Stimulated activated CD4-positive, alpha-beta T cell treated with anti-CD3 and anti-CD28 coated beads, Interleukin-12 subunit alpha, Interleukin-12 subunit beta, amount 100 ng/mL, for 4 hours (primary cell): Measurements from ENCODE around the gene KCNB1.

ENCODE experiments used
- DNase-seq: peaks from one replicate; pipeline ENCODE4 v3.0.0-alpha.2; 2020

The KCNB1 gene

GRCh38 chr20:49406666-49407065 lies 75.8 kb downstream of the KCNB1 start:
- DNase-seq: no peak

DNA sequence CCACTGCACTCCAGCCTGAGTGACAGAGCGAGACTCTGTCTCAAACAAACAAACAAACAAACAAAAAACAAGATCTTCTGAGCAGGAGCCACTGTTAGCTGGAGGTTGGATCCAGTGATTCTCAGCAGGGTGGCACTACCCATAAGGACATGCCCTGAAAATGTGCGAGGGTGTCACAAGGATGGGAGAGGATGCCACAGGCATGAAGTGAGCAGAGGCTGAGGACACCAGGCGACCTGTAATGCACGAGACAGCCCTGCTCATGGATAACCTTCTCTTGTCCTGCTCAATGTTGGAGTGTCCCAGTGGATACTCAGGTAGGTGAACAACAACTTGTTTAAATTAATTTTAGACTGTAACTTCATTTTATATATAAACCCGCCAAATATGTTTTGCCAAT lies 76.8 kb downstream of the KCNB1 start:
- no peak for DNase-seq

DNA sequence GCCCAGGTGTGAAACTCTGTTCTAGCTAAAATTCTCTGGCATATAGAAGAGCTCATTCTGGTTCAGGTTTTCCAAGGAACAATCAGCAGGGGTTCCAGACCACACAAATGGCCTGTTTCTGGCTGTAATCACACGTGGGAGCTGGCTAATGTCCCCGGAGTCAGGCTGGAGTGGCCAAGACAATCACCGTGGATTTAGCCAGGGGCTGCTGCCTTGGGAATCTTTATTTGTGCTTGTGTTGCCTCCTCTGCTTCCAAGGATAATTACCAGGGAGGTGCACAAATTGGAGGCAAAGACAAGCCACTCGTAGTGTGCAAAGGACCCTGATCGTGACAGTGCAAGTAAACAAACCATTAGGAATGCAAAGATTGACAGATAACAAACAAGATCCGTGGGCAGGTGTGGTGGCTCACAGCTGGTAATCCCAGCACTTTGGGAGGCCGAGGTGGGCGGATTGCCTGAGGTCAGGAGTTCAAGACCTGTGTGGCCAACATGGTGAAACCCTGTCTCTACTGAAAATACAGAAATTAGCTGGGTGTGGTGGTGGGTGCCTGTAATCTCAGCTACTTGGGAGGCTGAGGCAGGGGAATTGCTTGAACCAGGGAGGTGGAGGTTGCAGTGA lies 77.3 kb downstream of the KCNB1 start:
- no peak for DNase-seq

- no peak for DNase-seq
These were observed 78.0 kb downstream of the KCNB1 start for GRCh38 chr20:49404461-49404860.

DNA sequence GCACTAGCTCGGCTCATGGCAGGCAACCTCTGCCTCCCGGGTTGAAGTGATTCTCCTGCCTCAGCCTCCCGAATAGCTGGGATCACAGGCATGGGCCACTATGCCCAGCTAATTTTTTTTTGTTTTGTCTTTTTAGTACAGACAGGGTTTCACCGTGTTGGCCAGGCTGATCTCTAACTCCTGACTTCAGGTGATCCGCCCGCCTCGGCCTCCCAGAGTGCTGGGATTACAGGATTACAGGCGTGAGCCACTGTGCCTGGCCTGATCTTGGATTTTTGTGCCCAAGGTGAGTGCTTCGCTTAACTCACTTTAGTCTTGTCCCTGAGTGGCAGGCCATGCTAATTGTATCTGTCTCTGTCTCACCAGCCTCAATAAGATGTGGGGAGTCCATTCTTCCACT lies 78.6 kb downstream of the KCNB1 start:
- DNase-seq: no peak

DNA sequence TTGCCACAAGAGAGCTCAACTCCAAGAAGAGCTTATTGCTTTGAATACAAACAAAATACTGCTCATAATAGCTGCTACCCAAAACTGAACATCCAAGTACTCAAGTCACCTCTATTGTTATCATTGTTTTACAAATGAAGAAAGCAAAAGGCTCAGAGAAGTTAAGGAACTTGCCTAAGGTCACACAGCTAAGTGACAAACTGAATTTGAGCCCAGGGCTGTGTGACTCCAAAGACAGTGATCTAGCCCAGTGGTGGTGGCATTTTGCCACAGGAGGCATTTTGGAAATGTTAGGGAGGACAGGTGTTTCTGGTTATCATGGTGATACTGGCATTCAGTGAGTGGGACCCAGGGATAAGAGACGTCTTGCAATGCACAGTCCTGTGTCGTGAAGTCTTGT lies 79.5 kb downstream of the KCNB1 start:
- no peak for DNase-seq

DNA sequence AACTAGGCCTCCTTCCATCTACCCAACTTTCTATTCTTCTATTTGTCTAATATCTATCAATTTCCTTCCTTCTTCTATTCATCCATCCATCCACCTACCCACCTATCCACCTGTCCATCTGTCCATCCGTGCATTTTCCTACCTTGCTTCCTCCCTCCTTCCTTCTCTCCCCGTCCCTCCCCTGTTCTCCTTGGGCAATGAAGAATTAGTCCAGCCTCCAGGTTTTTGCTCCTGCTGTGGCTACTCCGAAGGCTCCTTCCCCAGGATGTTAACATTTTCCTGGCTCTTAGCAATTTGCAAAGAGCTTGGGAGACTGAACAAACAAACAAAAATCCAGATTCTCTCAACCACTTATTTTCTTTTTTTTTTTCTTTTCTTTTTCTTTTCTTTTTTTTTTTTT lies 81.6 kb downstream of the KCNB1 start:
- DNase-seq: no peak

DNA sequence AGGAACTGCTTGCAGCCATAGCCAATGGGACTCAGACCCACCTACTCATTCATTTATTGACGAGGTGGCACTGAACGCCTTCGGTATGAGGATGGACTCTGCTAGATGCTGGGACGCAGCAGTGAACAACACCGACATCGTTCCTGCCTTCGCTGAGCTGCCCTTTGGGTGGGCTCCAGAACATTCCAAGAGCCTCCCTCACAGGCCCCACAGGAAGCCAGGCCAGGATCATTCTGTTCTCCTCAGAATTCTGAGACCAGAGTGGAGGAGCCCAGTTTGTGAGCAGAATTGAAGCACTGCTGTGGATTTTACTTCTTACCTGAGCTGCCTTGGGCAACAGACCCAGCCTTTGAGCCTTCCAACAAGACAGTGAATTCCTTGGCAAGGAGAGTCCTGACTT lies 82.1 kb downstream of the KCNB1 start:
- DNase-seq: no peak

GRCh38 chr20:49399329-49399728 lies 83.1 kb downstream of the KCNB1 start:
- DNase-seq: no peak

DNA sequence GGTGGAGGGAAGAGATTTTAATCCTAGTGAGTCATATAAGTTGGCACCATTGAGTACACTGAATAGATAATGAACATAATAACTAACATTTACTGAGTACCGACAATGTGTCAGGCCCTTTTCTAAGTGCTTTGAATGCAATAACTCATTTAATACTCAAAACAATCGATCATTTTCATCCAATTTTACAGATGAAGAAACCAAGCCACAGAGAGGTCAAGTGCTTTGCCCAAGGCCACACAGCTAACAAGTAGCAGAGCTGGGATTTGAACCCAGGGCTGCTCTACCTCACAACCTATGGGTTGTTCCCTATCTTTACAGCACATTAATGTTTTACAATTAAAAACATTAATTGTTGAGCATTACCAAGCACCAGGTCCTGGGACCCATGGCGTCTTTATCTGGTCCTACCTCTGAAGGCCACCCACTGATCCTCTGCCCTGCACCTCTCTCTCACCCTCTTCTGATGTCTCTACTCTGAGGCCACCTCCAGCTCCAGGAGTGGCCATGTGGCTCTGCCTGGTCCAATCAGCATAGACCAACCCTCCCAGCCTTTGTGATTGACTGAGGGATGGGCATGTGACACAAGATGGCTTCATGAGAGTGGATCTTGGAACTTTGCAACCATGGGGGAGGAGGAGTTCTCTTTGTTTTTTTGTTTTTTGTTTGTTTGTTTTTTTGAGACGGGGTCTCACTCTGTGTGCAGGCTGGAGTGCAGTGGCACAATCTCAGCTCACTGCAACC lies 83.9 kb downstream of the KCNB1 start:
- no peak for DNase-seq

- DNase-seq: no peak
These were observed 84.9 kb downstream of the KCNB1 start for GRCh38 chr20:49397525-49397924.

- no peak for DNase-seq
These were observed 86.2 kb downstream of the KCNB1 start for GRCh38 chr20:49396230-49396629.

DNA sequence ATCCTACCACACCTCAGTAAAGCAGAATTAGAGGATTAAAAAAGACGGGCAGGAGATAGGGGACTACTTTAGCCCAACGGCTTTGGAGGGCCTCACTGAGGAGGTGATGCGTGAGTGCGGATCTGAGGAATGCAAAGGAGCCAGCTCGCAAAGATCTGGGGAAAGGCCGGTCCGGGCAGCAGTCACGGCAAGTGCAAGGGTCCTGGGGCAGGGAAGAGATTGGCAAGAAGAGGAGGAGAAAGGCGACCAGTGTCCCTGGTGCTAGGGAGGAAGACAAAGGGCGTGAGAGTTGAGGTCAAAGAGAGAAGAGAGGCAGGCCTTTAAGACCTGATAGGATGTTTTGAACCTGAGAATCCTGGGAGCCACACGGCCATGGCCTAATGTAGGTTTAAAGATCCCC lies 86.8 kb downstream of the KCNB1 start:
- no peak for DNase-seq

DNA sequence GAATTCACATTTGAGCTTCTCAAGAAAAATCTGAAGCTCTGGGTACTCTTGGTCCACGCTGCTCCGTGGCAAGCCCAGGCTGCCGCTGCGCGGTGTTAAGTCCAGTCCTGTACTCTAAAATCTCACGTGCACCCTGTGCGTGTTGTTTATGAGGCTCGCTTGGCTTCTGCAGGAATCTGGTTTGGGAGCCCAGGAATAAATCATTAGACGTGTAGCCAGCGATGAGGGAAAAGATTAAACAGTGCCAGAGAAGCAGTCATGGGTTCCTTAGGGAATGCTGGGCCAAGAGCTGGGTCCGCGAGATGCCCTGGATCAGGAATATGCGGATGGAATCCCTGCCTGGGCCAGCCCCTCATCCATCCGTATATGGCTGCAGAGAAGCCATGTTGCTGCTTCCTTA lies 87.3 kb downstream of the KCNB1 start:
- no peak for DNase-seq

DNA sequence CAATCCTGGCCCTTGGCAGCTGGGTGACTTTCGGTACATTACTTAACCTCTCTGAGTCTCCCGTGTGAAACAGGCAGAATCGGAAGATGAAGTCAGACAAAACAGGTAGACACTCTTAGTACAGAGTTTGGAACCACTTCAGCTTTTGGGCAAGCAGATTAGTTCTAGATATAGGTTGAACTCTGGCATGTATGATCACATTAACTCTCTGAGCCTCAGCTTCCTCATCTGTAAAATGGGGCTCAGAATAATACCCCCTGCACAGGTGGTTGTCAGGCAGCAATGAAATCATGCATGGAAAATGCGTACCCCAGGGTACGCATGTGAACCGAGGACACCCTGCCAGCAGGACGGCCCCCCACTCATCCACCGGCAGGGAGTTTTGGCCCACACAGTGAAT lies 87.7 kb downstream of the KCNB1 start:
- DNase-seq: no peak

GRCh38 chr20:49394264-49394663 lies 88.2 kb downstream of the KCNB1 start:
- DNase-seq: no peak

- DNase-seq: no peak
These were observed 88.7 kb downstream of the KCNB1 start for GRCh38 chr20:49393803-49394202.

DNA sequence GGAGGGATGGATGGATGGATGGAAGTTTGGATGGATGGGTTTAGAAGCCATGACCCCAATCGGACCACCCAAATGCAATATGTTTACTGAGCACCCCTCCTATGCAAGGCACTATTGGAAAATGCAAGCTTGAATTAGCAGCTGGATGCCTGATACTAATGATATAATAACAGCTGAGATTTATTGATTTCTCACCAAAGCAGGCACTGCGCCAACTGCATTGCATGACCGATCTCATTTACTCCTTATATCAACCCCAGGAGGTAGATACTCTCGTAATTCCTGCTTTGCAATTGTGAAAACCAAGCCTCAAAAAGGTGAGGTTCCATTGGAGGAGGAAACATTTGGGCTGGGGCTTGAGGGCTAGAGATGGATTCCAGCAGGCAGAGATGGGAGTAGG lies 89.7 kb downstream of the KCNB1 start:
- no peak for DNase-seq

DNA sequence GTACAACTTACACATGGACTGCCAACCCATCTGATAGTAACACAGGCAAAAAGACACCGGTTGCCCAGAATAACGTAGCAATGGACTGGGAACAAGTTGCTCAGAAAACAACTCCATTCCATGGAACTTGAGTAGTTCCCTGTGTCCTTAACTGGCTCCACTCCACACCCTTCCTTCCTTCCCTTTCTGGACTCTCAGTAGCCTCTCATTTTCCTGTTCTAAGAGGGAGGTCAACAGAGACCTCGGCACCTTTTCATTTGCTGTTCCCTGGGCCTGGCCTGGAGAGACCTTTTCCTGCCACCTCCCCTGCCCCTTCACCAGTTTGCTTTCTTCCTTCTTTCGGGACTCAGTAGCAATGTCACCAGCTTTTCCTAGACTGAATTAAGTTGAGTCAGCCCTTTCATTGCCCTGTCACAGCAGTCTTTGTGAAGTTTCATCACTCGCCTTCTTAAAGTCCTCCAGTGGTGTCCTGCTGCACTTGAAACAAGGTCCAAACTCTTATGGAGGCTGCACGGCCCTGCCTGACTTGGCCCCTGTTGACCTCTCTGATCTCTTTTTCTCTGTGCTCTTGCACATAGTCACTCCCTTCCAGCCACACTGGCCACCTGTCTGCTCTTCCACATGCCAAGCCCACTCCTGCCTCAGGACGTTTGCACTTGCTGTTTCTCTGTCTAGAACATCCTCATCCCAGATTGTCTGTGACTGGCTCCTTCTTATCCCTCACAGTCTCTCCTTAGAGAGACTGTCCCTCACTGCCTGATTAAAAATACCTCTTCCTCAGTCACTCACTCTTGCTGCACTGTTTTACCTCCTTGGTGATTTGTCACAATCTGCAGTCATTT lies 90.8 kb downstream of the KCNB1 start:
- no peak for DNase-seq

GRCh38 chr20:49389854-49390253 lies 92.6 kb downstream of the KCNB1 start:
- no peak for DNase-seq

DNA sequence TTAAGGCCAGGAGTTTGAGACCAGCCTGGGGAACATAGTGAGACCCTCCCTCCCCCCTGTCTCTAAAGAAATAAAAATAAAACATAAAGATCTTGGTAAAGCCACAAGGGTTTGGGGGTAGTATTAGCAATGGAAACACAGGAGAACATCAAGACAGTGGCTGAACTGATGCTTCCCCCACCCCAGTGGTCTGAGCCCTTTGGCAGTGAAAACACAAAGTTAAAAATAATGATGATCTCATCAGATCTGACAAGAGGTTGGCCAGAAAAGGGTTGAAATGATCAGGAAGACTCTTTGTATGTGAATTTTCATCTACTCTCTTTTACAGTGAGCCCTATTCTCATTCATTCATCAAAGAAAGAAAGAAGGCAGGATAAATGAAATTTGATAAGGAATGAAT lies 93.7 kb downstream of the KCNB1 start:
- no peak for DNase-seq

GRCh38 chr20:49387581-49387939 lies 94.9 kb downstream of the KCNB1 start:
- no peak for DNase-seq

DNA sequence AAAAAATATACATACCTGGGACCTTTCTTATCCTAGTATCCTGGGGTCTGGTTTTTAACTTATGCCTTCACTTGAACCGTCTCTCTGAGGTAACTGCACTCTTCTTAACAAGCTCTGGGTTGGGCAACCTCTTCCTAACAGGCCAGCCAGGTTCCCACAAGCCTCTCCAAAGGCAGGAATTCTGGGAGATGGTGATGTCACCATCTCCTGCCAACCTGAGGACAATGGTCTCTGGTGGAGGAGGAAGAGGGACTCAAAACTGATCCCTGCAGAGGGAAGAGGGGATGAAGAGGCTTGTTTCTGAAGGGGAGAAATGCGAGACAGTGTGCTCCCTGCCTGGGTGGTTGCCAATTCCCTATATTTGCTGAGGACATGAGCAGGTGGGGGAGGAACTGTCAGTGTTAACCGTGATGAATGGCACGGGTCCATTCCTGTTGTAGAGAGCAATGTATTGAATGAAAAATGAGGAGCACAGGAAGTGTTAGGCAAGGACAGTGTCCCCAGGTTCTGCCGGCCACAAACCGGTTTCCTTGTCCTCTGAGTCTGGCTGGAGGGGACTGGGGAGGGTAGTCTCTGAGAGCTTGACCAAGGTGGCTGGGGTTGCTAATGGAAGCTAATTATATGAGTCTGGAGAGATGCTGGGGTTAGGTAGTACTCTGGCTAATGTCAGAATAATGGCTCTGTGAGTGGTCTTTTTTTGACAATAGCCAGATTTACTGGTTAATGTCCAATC lies 95.5 kb downstream of the KCNB1 start:
- no peak for DNase-seq
